GM21576 (cell line): ENCODE results near the gene WFS1.
A peak's percentile ranks its signal among the peaks of the same experiment; 100 is the strongest.

Experiments used
- ATAC-seq: cut with Tn5 transposase; IDR thresholded peaks from one replicate; pipeline ENCODE4 v1.9.1; 2021; ENCODE audit warnings: mild to moderate bottlenecking, moderate library complexity; ENCODE audit not compliant: unreplicated experiment

The WFS1 gene

GRCh38 chr4:6322761-6323566, 53.3 kb downstream of the WFS1 start:
- no peak for ATAC-seq

DNA sequence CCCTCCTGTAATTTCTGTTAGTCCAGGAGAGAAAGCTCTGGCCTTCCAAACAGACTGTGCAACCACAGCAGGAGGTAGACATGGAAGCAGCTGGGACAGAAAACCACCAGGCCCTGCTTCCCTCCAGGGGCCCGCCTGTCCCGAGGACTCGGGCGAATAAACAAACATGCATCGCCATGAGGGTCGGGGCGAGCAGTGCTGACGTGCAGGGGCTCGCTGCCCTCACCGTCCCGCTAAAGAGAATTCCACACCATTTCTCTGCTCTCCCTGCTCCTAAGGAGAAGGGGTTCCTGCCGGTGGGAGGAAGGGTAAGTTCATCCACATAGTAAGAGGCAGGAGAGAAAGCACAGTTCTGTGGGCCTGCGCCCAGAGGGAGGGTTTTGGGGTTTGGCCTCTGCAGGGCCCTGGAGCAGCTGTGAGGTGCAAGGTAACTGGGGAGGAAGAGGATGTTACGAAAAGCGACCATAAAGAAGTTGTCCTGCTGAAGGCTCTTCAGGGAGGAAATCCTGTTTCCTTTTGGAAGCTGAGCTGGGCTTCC, 54.9 kb downstream of the WFS1 start:
- ATAC-seq = no peak

DNA sequence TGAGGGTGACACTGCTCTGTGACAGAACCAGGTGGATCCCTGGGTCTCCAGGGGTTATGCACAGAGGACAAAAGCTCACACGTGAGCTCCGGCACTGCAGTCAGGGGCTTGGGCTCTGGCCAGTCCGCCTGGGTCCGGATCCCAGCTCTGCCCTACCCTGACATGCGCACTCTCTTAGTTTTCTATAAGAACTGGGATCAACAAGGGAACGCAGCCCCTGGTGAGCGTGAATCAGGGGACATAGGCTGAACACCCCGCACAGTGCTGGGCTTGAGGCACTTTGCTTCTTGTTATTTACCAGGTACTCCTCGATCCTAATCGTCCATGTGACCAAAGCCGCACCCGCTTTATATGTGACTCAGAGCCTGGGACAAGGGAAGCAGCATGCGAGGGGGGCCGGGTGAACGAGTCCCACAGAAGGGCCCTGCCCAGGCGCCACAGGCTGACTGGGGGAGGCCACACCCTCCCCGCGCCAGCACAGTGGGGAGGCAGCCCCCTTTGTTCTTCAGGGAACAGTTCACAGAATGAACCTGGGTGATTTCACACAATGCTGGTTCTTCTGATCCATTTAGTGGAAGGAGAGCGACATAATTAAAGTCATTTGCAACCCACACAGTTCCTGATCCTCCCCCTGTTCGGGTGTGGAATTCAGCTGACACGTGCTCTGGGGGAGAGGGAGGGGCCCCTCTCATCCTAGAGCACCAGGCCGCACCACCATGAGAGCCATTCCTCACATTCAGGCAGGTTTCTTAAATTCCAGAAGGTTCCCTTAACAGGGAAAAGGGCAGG, 55.5 kb downstream of the WFS1 start:
- ATAC-seq = no peak

DNA sequence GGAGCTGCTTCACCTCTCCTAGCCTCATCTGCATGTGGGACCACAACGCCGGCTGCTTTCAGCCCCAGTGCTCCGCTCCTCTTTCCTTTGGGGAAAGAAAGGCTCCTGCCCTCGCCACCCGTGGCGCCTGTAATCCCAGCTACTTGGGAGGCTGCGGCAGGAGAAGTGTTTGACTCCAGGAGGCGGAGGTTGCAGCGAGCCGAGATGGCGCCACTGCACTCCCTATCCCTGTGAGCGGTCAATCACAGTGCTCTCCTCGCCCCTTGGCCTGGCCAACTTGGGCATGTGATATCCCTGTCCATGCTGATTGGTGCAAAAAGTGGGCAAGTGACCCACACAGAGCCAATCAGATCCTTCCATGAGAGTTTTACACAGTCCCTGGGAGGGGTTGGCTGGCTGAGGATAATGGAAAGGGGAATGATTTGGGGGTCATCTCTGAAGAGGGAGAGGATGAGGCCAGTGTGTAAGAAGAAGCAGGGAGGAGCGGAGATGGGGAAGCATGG, 56.2 kb downstream of the WFS1 start:
- no peak for ATAC-seq

DNA sequence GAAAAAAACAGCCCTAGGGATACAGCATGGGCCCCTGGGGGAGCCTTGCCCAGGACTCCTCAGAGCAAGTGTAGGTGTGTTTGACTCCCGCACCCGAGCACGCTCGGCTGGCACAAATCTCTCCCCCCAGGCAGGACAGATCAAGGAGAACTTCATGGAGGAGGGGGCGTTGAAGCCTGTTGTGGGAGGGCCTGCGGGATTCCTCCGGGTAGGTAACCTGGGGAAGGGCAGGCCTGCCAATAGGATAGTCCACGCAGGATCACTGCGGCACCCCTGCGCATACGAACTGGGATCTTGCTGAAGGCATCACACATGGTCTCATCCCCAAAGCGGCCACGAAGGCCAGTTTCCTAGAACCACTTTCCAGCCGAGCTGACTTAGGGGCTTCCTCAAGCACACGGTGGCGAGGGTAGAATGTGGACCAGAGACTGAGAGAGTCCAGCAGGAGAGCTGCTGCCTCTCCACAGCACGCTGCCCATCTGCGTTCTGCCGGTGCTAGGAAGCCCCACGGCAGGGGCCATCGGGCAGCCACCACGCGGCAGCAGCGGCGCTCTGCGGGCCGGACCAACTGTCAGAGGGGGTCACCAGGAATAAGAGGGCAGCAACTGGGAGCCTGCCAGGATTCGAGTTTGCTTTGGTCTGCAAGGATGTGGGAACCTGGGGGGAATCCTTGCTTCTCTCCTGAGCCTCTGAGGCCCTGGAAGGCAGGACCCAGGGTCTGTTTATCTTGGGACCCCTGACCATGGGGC, 56.8 kb downstream of the WFS1 start:
- no peak for ATAC-seq

GRCh38 chr4:6327220-6327917, 57.7 kb downstream of the WFS1 start:
- peak; percentile 61 for ATAC-seq

DNA sequence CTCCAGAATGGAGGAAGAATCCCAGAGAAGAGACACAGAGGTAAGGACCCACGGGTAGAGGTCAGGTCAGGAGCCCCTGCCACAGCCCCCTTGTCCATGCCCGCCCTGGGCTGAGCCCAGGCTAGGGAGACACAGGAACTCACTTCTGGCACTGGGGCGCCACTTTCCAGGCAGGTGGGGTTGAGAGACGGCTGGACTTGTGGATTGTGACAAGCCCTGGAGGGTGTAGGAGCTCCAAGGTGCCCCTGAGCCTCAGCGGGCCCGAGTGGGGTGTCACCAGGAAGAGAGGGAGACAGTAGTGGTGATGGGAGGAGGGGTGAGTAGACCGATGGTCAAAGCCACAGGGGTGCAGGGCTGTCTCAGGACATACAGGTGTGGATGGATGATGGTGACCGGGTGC, 58.9 kb downstream of the WFS1 start:
- no peak for ATAC-seq

DNA sequence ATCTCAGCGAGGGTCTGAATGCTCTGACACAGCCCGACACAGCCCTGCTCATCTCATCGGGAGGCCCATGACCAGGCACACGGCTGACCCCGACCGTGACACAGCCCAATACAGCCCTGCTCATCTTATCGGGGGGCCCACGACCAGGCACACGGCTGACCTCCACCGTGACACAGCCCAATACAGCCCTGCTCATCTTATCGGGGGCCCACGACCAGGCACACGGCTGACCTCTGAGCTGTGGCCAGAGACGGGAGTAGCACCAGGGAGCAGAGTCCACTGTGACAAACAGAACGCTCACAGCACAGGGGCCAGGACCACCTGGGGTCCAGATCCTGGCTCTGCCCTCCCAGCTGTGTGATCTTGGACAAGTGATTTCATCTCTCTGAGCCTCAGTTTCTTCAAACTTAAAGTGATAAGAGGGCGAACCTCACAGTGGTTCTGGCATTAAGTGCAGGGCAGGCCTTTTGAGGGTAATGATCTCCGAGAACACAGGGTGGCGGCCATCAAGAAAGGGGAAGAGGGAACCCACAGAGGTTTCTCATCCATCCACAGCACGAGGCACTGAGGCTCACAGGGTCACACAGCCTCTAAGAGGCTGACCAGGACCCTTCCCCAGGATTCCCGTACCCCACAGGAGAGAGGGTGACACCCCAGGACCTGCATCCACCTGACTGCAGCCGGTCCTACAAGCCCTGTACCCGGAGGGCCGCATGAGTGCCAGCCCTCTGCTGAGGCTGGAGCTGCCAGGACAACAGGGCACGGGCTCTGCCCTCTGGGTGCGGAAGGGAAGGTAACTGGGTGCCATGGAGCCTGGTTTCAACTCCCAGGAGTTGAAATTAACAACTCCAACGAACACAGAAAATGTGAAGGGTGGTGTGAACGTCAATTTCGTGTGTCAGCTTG, 60.1 kb downstream of the WFS1 start:
- ATAC-seq = no peak

- no peak for ATAC-seq
These were observed 60.7 kb downstream of the WFS1 start for GRCh38 chr4:6330384-6330767.

GRCh38 chr4:6331018-6331417, 61.4 kb downstream of the WFS1 start:
- no peak for ATAC-seq

GRCh38 chr4:6331468-6331867, 61.8 kb downstream of the WFS1 start:
- ATAC-seq = no peak

- ATAC-seq = no peak
These were observed 62.5 kb downstream of the WFS1 start for GRCh38 chr4:6332042-6332668.

GRCh38 chr4:6332669-6333050, 63.0 kb downstream of the WFS1 start:
- no peak for ATAC-seq

DNA sequence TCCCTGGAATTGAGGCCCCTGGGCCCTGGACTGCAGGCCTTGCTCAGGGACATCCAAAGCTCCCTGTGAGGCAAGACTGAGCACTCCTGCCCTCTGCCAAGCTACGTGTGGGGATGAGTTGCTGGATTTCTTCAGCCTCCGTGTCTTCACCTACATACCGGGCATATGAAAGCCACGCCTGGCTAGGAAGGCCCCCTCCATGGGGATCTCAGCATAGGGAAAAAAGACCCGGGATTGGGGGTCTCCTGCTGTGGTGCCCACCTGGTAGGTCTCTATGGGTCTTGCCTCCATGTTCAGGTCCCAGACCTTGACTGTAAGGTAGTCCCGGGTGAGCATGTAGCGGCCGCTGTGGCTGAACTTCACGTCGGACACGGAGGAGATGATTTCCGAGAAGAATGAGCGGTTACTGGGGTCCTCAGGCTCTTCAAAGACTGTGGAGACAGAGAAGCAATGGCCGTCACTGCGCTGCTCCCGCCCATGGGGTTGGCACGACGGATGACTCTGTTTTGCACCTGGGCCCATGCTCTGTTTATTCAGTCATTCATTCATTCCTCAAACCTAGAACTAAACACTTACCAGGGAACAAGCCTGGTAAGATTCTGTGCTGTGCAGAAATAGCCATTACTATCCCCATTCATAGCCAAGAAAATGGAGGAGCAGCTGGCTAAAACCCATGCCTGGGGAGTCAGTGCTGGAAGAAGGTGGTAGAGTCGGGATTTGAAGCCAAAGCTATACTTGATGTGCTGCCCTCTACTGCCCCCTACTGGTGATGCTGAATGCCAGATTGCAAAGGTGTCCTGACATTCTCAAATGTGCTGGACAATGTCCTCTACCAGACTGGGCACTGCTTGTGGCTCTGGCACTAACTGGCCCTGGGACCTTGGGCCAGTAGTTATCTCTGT, 63.9 kb downstream of the WFS1 start:
- ATAC-seq = no peak

- no peak for ATAC-seq
These were observed 64.7 kb downstream of the WFS1 start for GRCh38 chr4:6334203-6334887.

GRCh38 chr4:6335040-6335590, 65.5 kb downstream of the WFS1 start:
- no peak for ATAC-seq

DNA sequence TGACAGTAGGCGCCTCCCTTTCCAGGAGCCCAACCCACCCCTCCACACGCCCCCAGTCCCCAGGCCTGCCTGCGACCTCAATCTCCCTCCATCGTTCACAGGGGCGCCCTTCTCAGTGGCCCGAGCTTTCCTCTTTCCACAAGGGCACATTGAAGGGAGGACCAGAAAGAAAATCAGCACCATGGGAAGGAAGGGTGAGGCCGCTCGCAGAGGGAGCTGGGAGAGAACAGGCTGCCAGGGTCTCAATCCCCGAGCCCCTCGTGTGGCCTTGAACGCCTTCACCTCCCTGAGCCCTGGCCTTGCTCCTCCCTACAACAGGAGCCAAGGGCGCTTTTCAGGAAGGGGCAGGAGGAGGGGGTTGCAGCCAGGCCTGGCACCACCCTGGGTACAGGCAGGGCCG, 66.5 kb downstream of the WFS1 start:
- no peak for ATAC-seq
